HCT116 (cell line): ENCODE results near the gene MYOF. TPM values are rescaled to one million over a fixed set of nuclear protein-coding genes. Genes with fewer than 3 reads are reported as not detected.

Experiments
- ATAC-seq: fragments of 200-7000 bp; cut with Tn5 transposase; 2 replicates; pipeline ENCODE4 v1.9.1; 2020; ENCODE audit warnings: mild to moderate bottlenecking, moderate library complexity
- BruUV-seq: library from RNA; stranded (reverse); fragments of 400-500 nt; replicated peaks from 2 replicates; lab custom pipeline; 2021; lab: Mats Ljungman, UMichigan
- CTCF ChIA-PET: fragments of 300-600 bp; sonication (Branson Sonifier 250); formaldehyde crosslinking; loops from one replicate; lab custom pipeline; 2021; ENCODE audit warnings: antibody characterized with exemption; lab: Charles Lee
- POLR2A ChIA-PET: fragments of 300-600, 350-600 bp; sonication (Branson Sonifier 250); formaldehyde crosslinking; loops from one replicate; lab custom pipeline; 2021; ENCODE audit warnings: antibody characterized with exemption; lab: Charles Lee
- RAD21 ChIA-PET, 2 experiments: fragments of 300-600 bp; sonication (Branson Sonifier 250); formaldehyde crosslinking; loops; one replicate each; lab custom pipeline; 2023; ENCODE audit warnings: low total read pairs in 2 of 2; ENCODE audit not compliant: uncharacterized antibody in 2 of 2, unreplicated experiment in 2 of 2, low non-redundant PET in 1 of 2; lab: Charles Lee
- DNase-seq: peaks from one replicate; pipeline ENCODE4 v3.0.0-alpha.2; 2010; ENCODE audit warnings: low read depth, low spot score
- H2AFZ ChIP-seq: fragments of 200-600 bp; shearing (Covaris generic), sonication (generic); 2 replicates; pipeline ENCODE4 v1.6.1; 2017; ENCODE audit warnings: low read depth, mixed run types, mixed read lengths, antibody characterized with exemption, low read length; ENCODE audit not compliant: poor library complexity, severe bottlenecking
- H3K27ac ChIP-seq: 2 replicates; pipeline ENCODE4 v1.5.1; 2012; ENCODE audit warnings: low read depth, low read length
- H3K27me3 ChIP-seq: fragments of 200-600 bp; sonication (generic); 2 replicates; pipeline ENCODE4 v1.6.1; 2016; ENCODE audit warnings: mixed run types, low read length, mixed read lengths; ENCODE audit not compliant: insufficient read depth
- H3K36me3 ChIP-seq, 2 experiments: fragments of 200-500 bp in 1 of 2; fragments of 200-600 bp in 1 of 2; sonication (Bioruptor generic) in 1 of 2; sonication (generic) in 1 of 2; 2 replicates each; pipeline versions ENCODE4 v1.5.1 to v1.6.1; 2014 to 2016; ENCODE audit warnings: low read length in 2 of 2, inconsistent platforms in 1 of 2, mixed read lengths in 1 of 2, mixed run types in 1 of 2; ENCODE audit not compliant: insufficient read depth in 2 of 2, control insufficient read depth in 1 of 2
- H3K4me1 ChIP-seq, 2 experiments: fragments of 200-600 bp in 1 of 2; sonication (generic) in 1 of 2; 2 replicates each; pipeline versions ENCODE4 v1.5.1 to v1.6.1; 2012 to 2017; ENCODE audit warnings: low read length in 2 of 2, inconsistent platforms in 1 of 2, mild to moderate bottlenecking in 1 of 2, mixed read lengths in 1 of 2, mixed run types in 1 of 2, moderate library complexity in 1 of 2; ENCODE audit not compliant: insufficient read depth in 2 of 2, control insufficient read depth in 1 of 2
- H3K4me2 ChIP-seq: fragments of 200-600 bp; sonication (generic); 2 replicates; pipeline ENCODE4 v1.6.1; 2017; ENCODE audit warnings: mixed run types, low read length, mixed read lengths
- H3K4me3 ChIP-seq, 2 experiments: fragments of 200-600 bp in 1 of 2; sonication (generic) in 1 of 2; replicated peaks in 1 of 2; 2 replicates each; pipeline ENCODE4 v1.5.1; 2011 to 2016; ENCODE audit warnings: low read length in 2 of 2, control low read depth in 1 of 2, low read depth in 1 of 2, mild to moderate bottlenecking in 1 of 2, mixed read lengths in 1 of 2, mixed run types in 1 of 2
- H3K79me2 ChIP-seq: fragments of 200-600 bp; sonication (generic); 2 replicates; pipeline ENCODE4 v1.6.1; 2017; ENCODE audit warnings: mild to moderate bottlenecking, mixed run types, low read length, moderate library complexity, mixed read lengths; ENCODE audit not compliant: insufficient read depth
- H3K9ac ChIP-seq: fragments of 200-600 bp; sonication (generic); 2 replicates; pipeline ENCODE4 v1.6.1; 2016; ENCODE audit warnings: low read length, mixed read lengths
- H3K9me2 ChIP-seq: fragments of 200-600 bp; sonication (generic), shearing (Covaris generic); 2 replicates; pipeline ENCODE4 v1.6.1; 2017; ENCODE audit warnings: mixed run types, mild to moderate bottlenecking, moderate library complexity; ENCODE audit not compliant: insufficient read depth
- H3K9me3 ChIP-seq, 2 experiments: fragments of 200-500 bp in 1 of 2; fragments of 200-600 bp in 1 of 2; sonication (Bioruptor generic) in 1 of 2; sonication (generic) in 1 of 2; 2 replicates each; pipeline ENCODE4 v1.6.1; 2014 to 2017; ENCODE audit warnings: low read length in 2 of 2, mixed read lengths in 2 of 2, inconsistent platforms in 1 of 2, low read depth in 1 of 2, mild to moderate bottlenecking in 1 of 2, mixed run types in 1 of 2, moderate library complexity in 1 of 2; ENCODE audit not compliant: control insufficient read depth in 1 of 2, insufficient read depth in 1 of 2
- H4K20me1 ChIP-seq: fragments of 200-600 bp; sonication (generic), shearing (Covaris generic); 2 replicates; pipeline ENCODE4 v1.6.1; 2017; ENCODE audit warnings: mixed run types, mild to moderate bottlenecking, moderate library complexity; ENCODE audit not compliant: insufficient read depth
- CBX3 ChIP-seq: IDR thresholded peaks from 2 replicates; pipeline ENCODE4 v1.6.1; 2012; ENCODE audit warnings: low read depth
- CEBPB ChIP-seq: IDR thresholded peaks from 2 replicates; pipeline ENCODE4 v1.6.1; 2012; ENCODE audit warnings: low read depth
- JUND ChIP-seq: IDR thresholded peaks from 2 replicates; pipeline ENCODE4 v1.6.1; 2012
- RAD21 ChIP-seq: IDR thresholded peaks from 2 replicates; pipeline ENCODE4 v1.6.1; 2012; ENCODE audit warnings: low read depth, mild to moderate bottlenecking
- SP1 ChIP-seq: IDR thresholded peaks from 2 replicates; pipeline ENCODE4 v1.6.1; 2012; ENCODE audit warnings: low read depth
- YY1 ChIP-seq: IDR thresholded peaks from 2 replicates; pipeline ENCODE4 v1.6.1; 2011; ENCODE audit warnings: low read length, low read depth, moderate library complexity, mild to moderate bottlenecking; ENCODE audit not compliant: insufficient replicate concordance; ENCODE audit errors: extremely low read depth
- ZFX ChIP-seq: fragments of 450-650 bp; IDR thresholded peaks from 2 replicates; pipeline ENCODE4 v1.6.1; 2017
- intact Hi-C: fragments of 100-400 bp; cut with micrococcal nuclease; formaldehyde crosslinking; loops from 2 replicates; pipeline ENCODE4 v1.10.0; 2022
- total RNA-seq: library from RNA; stranded (reverse); gene quantifications from one replicate; pipeline ENCODE4 v1.2.1, GENCODE V29; 2021; ENCODE audit not compliant: unreplicated experiment
- TF ChIP-seq, protein P1 (sequence below): IDR thresholded peaks from 2 replicates; pipeline ENCODE4 v1.6.1; 2012

Gene MYOF
- total RNA-seq, 1 experiment from 2014 or later = 250 TPM

- POLR2A ChIA-PET = no interaction called here
- H3K27ac ChIP-seq = no peak overlapping the region
- intact Hi-C loops = no loop called here
- H3K9ac ChIP-seq = no peak overlapping the region
- no peak overlapping the region for H3K4me2 ChIP-seq
- H3K4me3 ChIP-seq = no peak overlapping the region
- no peaks in the 10 kb centered on the region for H4K20me1 ChIP-seq
- peaks cover 0 to 4% of the 10 kb centered on the region in 2 experiments; a peak in 1 of 4 replicates for H3K4me1 ChIP-seq
- no TSS peak for BruUV-seq
- H3K9me2 ChIP-seq = no peaks in the 10 kb centered on the region
- ATAC-seq (no peak), DNase-seq (no peak)
- CTCF ChIA-PET = no interaction called here
- RAD21 ChIA-PET = no interaction called here
- H3K9me3 ChIP-seq = peaks cover 3 to 4% of the 10 kb centered on the region in 2 experiments; a peak in 2 of 4 replicates
- TF ChIP-seq JUND = no peak
- no peak for TF ChIP-seq RAD21
- no peak for TF ChIP-seq YY1
- TF ChIP-seq, protein P1, sequence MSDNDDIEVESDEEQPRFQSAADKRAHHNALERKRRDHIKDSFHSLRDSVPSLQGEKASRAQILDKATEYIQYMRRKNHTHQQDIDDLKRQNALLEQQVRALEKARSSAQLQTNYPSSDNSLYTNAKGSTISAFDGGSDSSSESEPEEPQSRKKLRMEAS = no peak
- TF ChIP-seq CEBPB = no peak
- no peak for TF ChIP-seq ZFX
- TF ChIP-seq, all 23 proteins: peak for 0
- Histone ChIP-seq H2AFZ (no peak overlapping the region), H3K36me3 (no peaks in the 10 kb centered on the region), H3K79me2 (no peaks in the 10 kb centered on the region), H3K27me3 (no peaks in the 10 kb centered on the region)
Observed at GRCh38 chr10:93271347-93271746, 210.8 kb downstream of the MYOF start.

- ChIA-PET POLR2A (no interaction called here), CTCF (no interaction called here), RAD21 (no interaction called here)
- no peaks in the 10 kb centered on the region for H3K27me3 ChIP-seq
- no peak overlapping the region for H3K27ac ChIP-seq
- no peak for ATAC-seq
- no peak overlapping the region for H3K9ac ChIP-seq
- H2AFZ ChIP-seq = no peak overlapping the region
- H3K9me2 ChIP-seq = no peaks in the 10 kb centered on the region
- intact Hi-C loops = no loop called here
- no TSS peak for BruUV-seq
- H3K4me3 ChIP-seq = no peak overlapping the region
- H3K9me3 ChIP-seq = peaks cover 3 to 4% of the 10 kb centered on the region in 2 experiments; a peak in 2 of 4 replicates
- H3K4me1 ChIP-seq = peaks cover 0 to under 1% of the 10 kb centered on the region in 2 experiments; a peak in 1 of 4 replicates
- no peaks in the 10 kb centered on the region for H3K79me2 ChIP-seq
- TF ChIP-seq YY1 (no peak), CBX3 (no peak), SP1 (no peak)
- TF ChIP-seq, all 23 proteins: peak for 0
- Histone ChIP-seq H3K4me2 (no peak overlapping the region), H3K36me3 (no peaks in the 10 kb centered on the region), H4K20me1 (no peaks in the 10 kb centered on the region)
- no peak for DNase-seq
Observed at GRCh38 chr10:93269281-93269680, 212.9 kb downstream of the MYOF start.
